Vagina (tissue), 2 donors: Measurements from ENCODE around the gene PER2. TPM values are rescaled to one million over a fixed set of nuclear protein-coding genes. Genes with fewer than 3 reads are reported as not detected.

Source experiments
- DNase-seq, 2 donors: peaks; one replicate each; pipeline ENCODE4 v3.0.0-alpha.2; 2017; ENCODE audit errors: extremely low spot score in 2 of 2
- H3K27ac ChIP-seq: fragments of 200-600 bp; sonication (generic); one replicate; pipeline ENCODE4 v1.5.1; 2019
- H3K27me3 ChIP-seq: fragments of 200-600 bp; sonication (generic); one replicate; pipeline ENCODE4 v1.5.1; 2019
- H3K36me3 ChIP-seq, 2 donors: fragments of 200-600 bp; sonication (generic); one replicate each; pipeline ENCODE4 v1.5.1; 2017 to 2019
- H3K4me1 ChIP-seq: fragments of 200-600 bp; sonication (generic); one replicate; pipeline ENCODE4 v1.5.1; 2019
- H3K4me3 ChIP-seq, 2 donors: fragments of 200-600 bp; sonication (generic); 1 replicate in 1 of 2; 2 replicates in 1 of 2; pipeline ENCODE4 v1.5.1; 2016 to 2019
- H3K9me3 ChIP-seq: fragments of 200-600 bp; sonication (generic); one replicate; pipeline ENCODE4 v1.5.1; 2019
- CTCF ChIP-seq, 3 experiments: fragments of 450-650 bp in 2 of 3; fragments of 200-600 bp in 1 of 3; sonication (generic) in 1 of 3; IDR thresholded peaks; one replicate each; pipeline ENCODE4 v1.5.1; 2017 to 2019; ENCODE audit warnings: antibody characterized with exemption in 3 of 3, mild to moderate bottlenecking in 2 of 3, moderate library complexity in 2 of 3
- POLR2A ChIP-seq, 2 donors: fragments of 450-650 bp; IDR thresholded peaks; one replicate each; pipeline ENCODE4 v1.6.1; 2017; ENCODE audit warnings: antibody characterized with exemption in 2 of 2, mild to moderate bottlenecking in 2 of 2, moderate library complexity in 2 of 2
- POLR2AphosphoS5 ChIP-seq, 2 donors: sonication (generic); formaldehyde crosslinking; IDR thresholded peaks; one replicate each; pipeline ENCODE4 v1.9.0; 2017; ENCODE audit warnings: antibody characterized with exemption in 2 of 2, mild to moderate bottlenecking in 2 of 2, low read depth in 1 of 2; ENCODE audit not compliant: insufficient read depth in 1 of 2
- intact Hi-C: fragments of 100-400 bp; cut with DNase I; formaldehyde crosslinking; loops from one replicate; pipeline ENCODE4 v1.15.1; 2023
- total RNA-seq: library from RNA; depleted of rRNA; stranded (reverse); fragments of >200 nt; gene quantifications from one replicate; pipeline ENCODE4 v1.2.3, GENCODE V29; 2016

PER2 gene
- total RNA-seq, 1 donor from 2014 or later = 21.1 TPM

- DNase-seq = no peak
- no peaks in the 10 kb centered on the region for H3K9me3 ChIP-seq
- H3K27ac ChIP-seq = peak overlapping the region; percentile 85
- TF ChIP-seq POLR2A (IDR thresholded peaks at IDR 0.05) (no peak), POLR2AphosphoS5 (IDR thresholded peaks at IDR 0.05; ENCODE audit: insufficient read depth in 1 of 2, low read depth in 1 of 2) (no peak), CTCF (IDR thresholded peaks at IDR 0.05) (no peak)
- no peaks in the 10 kb centered on the region for H3K27me3 ChIP-seq
- intact Hi-C loops = no loop called here
- peak overlapping the region; percentile 74 to 83 for H3K4me3 ChIP-seq
- peaks cover 37% of the 10 kb centered on the region for H3K4me1 ChIP-seq
- H3K36me3 ChIP-seq = no peaks in the 10 kb centered on the region
Observed at GRCh38 chr2:238203973-238204683, 84.3 kb downstream of the PER2 start.

GRCh38 chr2:238203094-238203972 is 85.1 kb downstream of the PER2 start, which contains the start of gene ILKAP:
Gene ILKAP, minus strand, starts transcription at chr2:238203695. Its CDS starts 142 bp downstream, at chr2:238203553.
- no peak for TF ChIP-seq CTCF (IDR thresholded peaks at IDR 0.05)
- TF ChIP-seq POLR2AphosphoS5 (IDR thresholded peaks at IDR 0.05; ENCODE audit: insufficient read depth in 1 of 2, low read depth in 1 of 2) = peak in 1 of 2 donors; percentile 73
- TF ChIP-seq POLR2A (IDR thresholded peaks at IDR 0.05) = peak in 1 of 2 donors; percentile 75
- H3K9me3 ChIP-seq = no peaks in the 10 kb centered on the region
- peak within 1 kb of the TSS; percentile 85 for H3K27ac ChIP-seq
- no peak for DNase-seq
- peak within 1 kb of the TSS; percentile 74 to 83 for H3K4me3 ChIP-seq
- H3K4me1 ChIP-seq = peaks cover 40% of the 10 kb centered on the region
- no peaks in the 10 kb centered on the region for H3K36me3 ChIP-seq
- H3K27me3 ChIP-seq = no peaks in the 10 kb centered on the region
- intact Hi-C loops = no loop called here

GRCh38 chr2:238202326-238203093 is 85.9 kb downstream of the PER2 start:
- intact Hi-C loops = no loop called here
- Histone ChIP-seq H3K9me3 (no peaks in the 10 kb centered on the region), H3K27ac (peak overlapping the region; percentile 85), H3K27me3 (no peaks in the 10 kb centered on the region), H3K4me1 (peaks cover 40% of the 10 kb centered on the region), H3K36me3 (no peaks in the 10 kb centered on the region), H3K4me3 (peak overlapping the region; percentile 74 to 83)
- TF ChIP-seq CTCF (IDR thresholded peaks at IDR 0.05) (no peak), POLR2A (IDR thresholded peaks at IDR 0.05) (no peak), POLR2AphosphoS5 (IDR thresholded peaks at IDR 0.05; ENCODE audit: insufficient read depth in 1 of 2, low read depth in 1 of 2) (no peak)
- DNase-seq = no peak

Other genes with a start within 250 kb of the PER2 start
- gene SCLY, start 227.6 kb downstream of the PER2 start, total RNA-seq = 13.5 TPM
- 0.74 TPM for gene ESPNL, start 188.3 kb downstream of the PER2 start, total RNA-seq
- 0.25 TPM for gene KLHL30, start 149.9 kb downstream of the PER2 start, total RNA-seq
- not detected for gene ERFE, start 129.6 kb downstream of the PER2 start, total RNA-seq
- gene ILKAP, start 84.9 kb downstream of the PER2 start, total RNA-seq = 62.6 TPM
- gene HES6, start 48.6 kb downstream of the PER2 start, total RNA-seq = 8.6 TPM
- gene TRAF3IP1, start 31.9 kb upstream of the PER2 start, total RNA-seq = 10.3 TPM
- gene ASB1, start 138.3 kb upstream of the PER2 start, total RNA-seq = 16.7 TPM